AG08396 (cell line): ENCODE results near the gene S1PR4.
A peak's percentile ranks its signal among the peaks of the same experiment; 100 is the strongest.

Experiments
- DNase-seq: peaks from one replicate; pipeline ENCODE4 v3.0.0; 2012; ENCODE audit warnings: low spot score, mixed read lengths

S1PR4 gene

GRCh38 chr19:3178377-3178972 lies at the start of gene S1PR4:
Gene S1PR4 (plus strand): TSS chr19:3178769. CDS start chr19:3178793, 24 bp downstream.
- no peak for DNase-seq

DNA sequence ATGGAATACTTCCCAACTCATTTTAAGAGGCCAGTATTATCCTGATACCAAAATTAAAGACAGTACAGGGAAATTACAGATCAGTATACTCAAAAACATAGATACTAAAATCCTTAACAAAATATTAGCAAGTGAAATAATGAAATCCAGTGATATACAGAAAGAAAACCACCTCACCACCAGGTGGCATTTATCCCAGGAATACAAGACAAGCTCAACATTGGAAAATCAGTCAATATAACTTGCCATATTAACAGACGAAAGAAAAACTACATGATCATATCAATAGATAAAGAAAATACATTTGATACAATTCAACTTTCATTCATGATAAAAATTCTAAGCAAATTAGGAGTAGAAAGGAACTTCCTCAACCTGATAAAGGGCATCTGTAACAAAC lies 49.5 kb upstream of the S1PR4 start:
- peak; percentile 57 for DNase-seq

DNA sequence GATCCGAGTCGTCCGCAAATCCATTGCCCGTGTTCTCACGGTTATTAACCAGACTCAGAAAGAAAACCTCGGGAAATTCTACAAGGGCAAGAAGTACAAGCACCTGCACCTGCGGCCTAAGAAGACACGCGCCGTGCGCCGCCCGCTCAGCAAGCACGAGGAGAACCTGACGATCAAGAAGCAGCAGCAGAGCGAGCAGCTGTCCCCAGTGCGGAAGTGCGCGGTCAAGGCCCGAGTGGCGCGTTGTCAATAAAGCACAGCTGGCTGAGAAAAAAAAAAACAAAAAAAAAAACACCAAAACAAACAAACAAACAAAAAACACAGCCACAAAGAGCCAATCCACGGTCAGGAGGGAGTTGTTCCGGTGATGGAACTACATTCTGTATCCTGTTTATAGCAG lies 47.4 kb upstream of the S1PR4 start:
- no peak for DNase-seq

GRCh38 chr19:3132971-3133792 lies 45.4 kb upstream of the S1PR4 start:
- no peak for DNase-seq

GRCh38 chr19:3133793-3134116 lies 44.8 kb upstream of the S1PR4 start:
- no peak for DNase-seq

- DNase-seq: no peak
These were observed 42.4 kb upstream of the S1PR4 start, which contains the start of gene GNA15 for GRCh38 chr19:3135961-3136683. Gene GNA15 (plus strand): TSS chr19:3136033. CDS start chr19:3136451, 418 bp downstream.

DNA sequence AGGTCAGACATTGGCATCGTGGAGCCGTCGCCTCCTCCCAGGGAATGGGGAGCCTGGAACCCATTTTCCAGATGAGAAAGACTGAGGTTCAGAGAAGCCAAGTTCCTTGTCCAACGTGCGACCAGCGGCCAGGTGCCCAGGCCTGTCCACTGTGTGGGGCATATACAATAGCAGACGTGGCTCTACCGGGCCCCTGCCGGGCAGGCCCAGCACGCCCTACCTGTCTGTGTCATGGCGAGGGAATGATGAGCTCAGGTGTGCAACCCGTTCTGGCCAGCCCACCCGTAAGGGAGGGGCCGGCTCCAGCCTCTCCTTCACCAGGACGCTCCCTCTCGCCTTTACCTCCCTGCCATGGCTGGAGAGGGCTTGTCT lies 41.9 kb upstream of the S1PR4 start:
- no peak for DNase-seq

DNA sequence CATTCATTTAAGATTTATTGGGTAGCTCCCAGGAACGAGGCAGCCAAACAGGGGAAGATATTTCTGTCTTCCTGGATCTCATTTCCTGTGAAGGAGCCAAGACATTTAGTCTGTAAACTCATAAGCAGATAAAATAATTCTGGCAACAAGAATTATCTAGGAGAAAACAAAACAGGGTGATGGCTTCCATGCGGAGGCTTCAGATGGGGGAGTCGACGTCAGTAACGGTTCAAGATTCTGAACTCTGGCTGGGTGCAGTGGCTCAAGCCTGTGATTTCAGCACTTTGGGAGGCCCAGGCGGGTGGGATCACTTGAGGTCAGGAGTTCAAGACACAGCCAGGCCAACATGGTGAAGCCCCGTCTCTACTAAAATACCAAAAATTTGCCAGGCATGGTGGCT lies 41.5 kb upstream of the S1PR4 start:
- no peak for DNase-seq

DNA sequence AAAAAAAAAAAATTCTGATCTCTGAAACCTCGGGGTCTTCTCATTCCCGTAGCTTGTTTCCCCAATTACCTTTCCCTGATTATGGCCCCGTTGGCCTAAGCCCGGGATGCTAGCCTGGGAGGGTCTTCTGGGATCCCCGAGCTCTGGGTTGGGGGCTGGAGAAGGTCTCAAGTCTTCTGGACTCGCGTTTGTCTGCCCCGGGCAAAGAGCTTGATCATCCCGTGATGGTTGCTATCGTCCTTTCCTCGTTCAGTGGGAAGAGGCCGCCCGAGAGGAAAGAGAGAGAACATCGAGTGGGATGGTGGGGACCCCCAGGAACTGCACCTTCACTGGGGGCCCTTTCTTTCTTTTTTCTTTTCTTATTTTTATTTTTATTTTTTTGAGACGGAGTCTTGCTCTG lies 40.3 kb upstream of the S1PR4 start:
- DNase-seq: no peak

GRCh38 chr19:3140667-3141038 lies 37.9 kb upstream of the S1PR4 start:
- no peak for DNase-seq

- DNase-seq: peak; percentile 92
These were observed 36.3 kb upstream of the S1PR4 start for GRCh38 chr19:3142292-3142670.

- DNase-seq: no peak
These were observed 35.7 kb upstream of the S1PR4 start for GRCh38 chr19:3142781-3143337.

GRCh38 chr19:3145909-3146676 lies 32.5 kb upstream of the S1PR4 start:
- DNase-seq: no peak

DNA sequence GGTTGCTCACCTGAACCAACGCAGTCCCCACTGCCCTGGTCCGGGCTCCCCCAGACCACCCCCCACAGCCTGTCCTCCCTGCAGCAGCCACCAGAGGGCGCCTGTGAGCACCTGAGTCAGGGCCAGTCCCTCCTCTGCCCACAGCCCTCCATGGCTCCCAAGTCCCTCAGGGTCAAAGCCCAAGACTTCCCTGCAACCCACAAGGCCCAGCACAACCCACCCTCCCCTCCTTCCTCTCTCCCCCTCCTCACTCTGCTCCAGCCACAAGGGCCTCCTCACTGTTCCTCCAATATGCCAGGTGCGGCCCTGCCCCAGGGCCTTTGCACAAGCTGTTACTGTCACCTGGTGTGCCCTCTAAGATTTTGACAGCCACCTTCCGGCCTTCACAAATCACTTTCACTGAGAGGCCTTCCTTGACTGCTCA lies 31.9 kb upstream of the S1PR4 start:
- DNase-seq: no peak

DNA sequence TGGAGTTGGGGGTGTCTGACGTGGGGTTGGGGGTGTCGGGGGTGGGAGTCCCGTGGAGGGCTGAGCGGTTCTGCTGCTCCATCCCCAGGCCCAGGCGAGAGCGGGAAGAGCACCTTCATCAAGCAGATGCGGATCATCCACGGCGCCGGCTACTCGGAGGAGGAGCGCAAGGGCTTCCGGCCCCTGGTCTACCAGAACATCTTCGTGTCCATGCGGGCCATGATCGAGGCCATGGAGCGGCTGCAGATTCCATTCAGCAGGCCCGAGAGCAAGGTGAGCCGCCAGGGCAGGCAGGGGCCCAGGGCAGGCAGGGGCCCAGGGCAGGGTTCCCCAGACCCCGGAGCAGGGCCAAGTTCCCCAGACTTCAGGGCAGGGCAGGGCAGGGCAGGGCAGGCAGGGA lies 30.1 kb upstream of the S1PR4 start:
- DNase-seq: no peak

DNA sequence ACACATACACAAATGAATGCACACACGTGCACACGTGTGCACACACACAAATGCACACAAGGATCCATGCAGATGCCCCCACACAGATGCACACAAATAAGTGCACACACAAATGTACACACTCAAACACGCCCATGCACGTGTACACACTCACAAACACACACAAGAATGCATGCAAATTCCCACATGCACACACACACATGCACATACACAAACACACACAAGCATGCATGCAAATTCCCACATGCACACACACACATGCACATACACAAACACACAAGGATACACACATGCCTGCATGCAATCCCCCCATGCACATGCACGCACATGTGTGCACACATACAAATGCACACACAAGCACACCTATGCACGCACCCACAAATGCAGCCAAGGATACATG lies 29.5 kb upstream of the S1PR4 start:
- DNase-seq: no peak

DNA sequence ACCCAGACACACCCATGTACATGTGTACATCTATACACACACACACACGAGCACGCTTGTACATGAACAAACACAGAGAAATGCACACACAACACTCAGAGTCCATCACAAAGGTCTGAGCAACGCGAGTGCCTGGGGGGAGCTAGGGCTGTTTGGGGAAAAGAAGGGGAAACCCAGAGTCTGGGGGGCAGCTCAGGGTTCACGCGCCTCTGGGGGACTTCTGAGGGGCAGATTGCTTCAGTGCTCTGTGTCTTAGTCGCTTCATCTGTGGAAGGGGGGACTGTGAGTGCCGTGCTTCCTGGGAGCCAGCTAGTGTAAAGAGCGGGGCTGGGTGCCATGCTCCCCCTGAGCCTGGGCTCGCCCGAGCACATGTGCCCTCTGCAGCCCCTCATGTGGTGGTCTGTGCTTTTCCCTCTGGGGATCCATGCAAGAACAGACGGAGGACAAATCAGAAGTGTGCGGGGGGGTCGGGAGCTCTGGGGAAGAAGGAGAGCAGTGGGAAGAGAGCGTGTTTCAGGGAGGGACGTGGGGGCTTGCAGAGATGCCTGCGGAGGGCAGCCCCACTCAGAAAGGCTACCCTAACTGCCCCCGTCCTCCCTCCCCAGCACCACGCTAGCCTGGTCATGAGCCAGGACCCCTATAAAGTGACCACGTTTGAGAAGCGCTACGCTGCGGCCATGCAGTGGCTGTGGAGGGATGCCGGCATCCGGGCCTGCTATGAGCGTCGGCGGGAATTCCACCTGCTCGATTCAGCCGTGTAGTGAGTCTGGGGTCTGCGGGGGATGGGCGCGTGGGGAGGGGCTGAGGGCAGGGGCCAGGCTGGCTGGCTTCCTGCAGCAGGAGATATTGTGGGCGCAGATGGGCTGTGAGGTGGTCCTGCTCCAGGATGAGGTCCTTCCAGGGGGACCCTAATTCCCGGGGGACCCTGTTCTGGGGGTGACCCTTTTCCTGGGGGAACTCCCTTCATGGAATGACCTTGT lies 28.8 kb upstream of the S1PR4 start:
- no peak for DNase-seq

- DNase-seq: no peak
These were observed 27.7 kb upstream of the S1PR4 start for GRCh38 chr19:3150739-3151329.

- no peak for DNase-seq
These were observed 26.8 kb upstream of the S1PR4 start for GRCh38 chr19:3151563-3152418.

DNA sequence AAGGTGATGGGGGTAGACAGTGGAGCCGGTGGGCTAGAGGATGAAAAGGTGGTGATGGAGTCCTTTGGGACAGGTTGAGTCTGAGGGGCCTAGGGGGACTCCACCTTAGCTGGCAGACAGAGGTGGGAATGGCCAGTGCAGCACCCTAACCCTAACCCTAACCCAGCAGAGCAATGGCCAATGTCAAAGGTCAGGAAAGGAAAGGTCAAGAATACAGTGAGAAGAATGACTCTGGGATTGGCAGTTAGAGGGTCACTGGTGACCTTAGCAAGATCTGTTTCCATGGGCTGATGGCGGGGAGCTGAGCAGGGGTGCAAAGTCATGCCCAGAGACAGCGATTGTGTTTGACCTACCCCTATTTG lies 26.2 kb upstream of the S1PR4 start:
- no peak for DNase-seq
